22Rv1 (cell line): ENCODE results near the gene RAB43.

Source experiments
- CTCF ChIP-seq: fragments of 450-650 bp; IDR thresholded peaks from 2 replicates; pipeline ENCODE4 v1.5.1; 2017; ENCODE audit warnings: mild to moderate bottlenecking
- ZFX ChIP-seq: fragments of 450-650 bp; IDR thresholded peaks from 2 replicates; pipeline ENCODE4 v1.6.1; 2017; ENCODE audit warnings: antibody characterized with exemption, borderline replicate concordance

GRCh38 chr3:129051871-129052340 is 69.7 kb downstream of the RAB43 start:
- TF ChIP-seq CTCF (no peak), ZFX (no peak)
